Measurements from ENCODE around the gene ZFP42.

GRCh38 chr4:188016754-188017153, 21.2 kb downstream of the ZFP42 start:
- TF ChIP-seq CTCF (IDR thresholded peaks at IDR 0.05) (no peak), POLR2A (IDR thresholded peaks at IDR 0.05; ENCODE audit: low read depth) (no peak), POLR2AphosphoS5 (IDR thresholded peaks at IDR 0.05) (no peak), EP300 (IDR thresholded peaks at IDR 0.05) (no peak)
